AG09319 (cell line): ENCODE data around the gene CLN6.

Source experiments
- DNase-seq: peaks from one replicate; pipeline ENCODE4 v3.0.0-alpha.2; 2010; ENCODE audit warnings: low read depth; ENCODE audit errors: extremely low read depth
- TF ChIP-seq, protein P1 (sequence below): IDR thresholded peaks from 2 replicates; pipeline ENCODE4 v1.5.1; 2011; ENCODE audit warnings: low read depth, mild to moderate bottlenecking, inconsistent platforms, low read length, moderate library complexity

CLN6 gene

DNA sequence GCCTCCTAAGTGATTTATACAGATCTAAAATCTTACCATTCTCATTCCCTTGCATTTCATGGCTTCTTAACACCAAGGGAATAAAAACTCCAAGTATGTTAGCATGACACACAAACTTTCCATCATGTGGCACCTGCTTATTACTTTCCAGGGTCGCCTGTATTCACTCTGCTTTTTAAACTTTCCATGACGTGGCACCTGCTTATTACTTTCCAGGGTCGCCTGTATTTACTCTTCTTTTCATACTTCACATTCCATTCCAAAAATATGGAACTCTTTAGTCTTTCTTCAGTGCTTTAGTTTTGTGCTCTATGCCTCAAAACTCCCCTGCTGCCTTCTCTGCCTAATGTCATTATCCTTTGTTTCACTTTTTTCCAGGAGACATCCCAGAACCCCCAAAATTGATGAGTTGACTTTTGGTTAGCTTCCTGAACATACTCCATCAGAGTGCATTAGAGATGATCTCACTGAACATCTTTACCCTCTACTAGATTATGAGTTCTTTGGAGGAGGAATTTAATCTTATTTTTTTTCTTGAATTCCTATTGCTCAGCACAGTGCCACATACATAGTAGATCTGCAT, 71.4 kb downstream of the CLN6 start:
- no peak for DNase-seq
- TF ChIP-seq, protein P1, sequence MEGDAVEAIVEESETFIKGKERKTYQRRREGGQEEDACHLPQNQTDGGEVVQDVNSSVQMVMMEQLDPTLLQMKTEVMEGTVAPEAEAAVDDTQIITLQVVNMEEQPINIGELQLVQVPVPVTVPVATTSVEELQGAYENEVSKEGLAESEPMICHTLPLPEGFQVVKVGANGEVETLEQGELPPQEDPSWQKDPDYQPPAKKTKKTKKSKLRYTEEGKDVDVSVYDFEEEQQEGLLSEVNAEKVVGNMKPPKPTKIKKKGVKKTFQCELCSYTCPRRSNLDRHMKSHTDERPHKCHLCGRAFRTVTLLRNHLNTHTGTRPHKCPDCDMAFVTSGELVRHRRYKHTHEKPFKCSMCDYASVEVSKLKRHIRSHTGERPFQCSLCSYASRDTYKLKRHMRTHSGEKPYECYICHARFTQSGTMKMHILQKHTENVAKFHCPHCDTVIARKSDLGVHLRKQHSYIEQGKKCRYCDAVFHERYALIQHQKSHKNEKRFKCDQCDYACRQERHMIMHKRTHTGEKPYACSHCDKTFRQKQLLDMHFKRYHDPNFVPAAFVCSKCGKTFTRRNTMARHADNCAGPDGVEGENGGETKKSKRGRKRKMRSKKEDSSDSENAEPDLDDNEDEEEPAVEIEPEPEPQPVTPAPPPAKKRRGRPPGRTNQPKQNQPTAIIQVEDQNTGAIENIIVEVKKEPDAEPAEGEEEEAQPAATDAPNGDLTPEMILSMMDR, result no peak

DNA sequence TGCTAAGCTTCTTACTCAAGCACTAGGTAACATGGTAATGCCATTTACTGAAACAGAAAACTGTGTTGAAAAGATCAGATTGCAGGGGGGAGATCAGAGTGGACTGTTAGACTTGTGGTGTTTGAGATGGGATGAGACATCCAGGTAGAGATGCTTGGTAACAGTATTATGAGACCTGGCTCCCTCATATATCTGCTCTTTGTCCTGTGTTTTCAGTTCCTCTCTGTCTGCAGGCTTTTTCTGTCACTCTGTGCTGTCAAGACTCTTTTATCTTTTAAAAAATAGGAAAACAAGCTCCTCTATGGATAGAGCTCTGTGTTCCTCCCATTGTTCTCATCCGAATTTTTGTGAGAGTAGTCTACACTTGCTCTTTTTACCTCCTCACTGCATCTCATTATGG, 72.5 kb downstream of the CLN6 start:
- no peak for DNase-seq
- TF ChIP-seq, protein P1, result no peak
